COR-L47 (cell line): Measurements from ENCODE around the gene IRX2.

ENCODE experiments used
- DNase-seq: peaks from one replicate; lab custom pipeline; 2025; lab: John Stamatoyannopoulos, UW

IRX2 gene

DNA sequence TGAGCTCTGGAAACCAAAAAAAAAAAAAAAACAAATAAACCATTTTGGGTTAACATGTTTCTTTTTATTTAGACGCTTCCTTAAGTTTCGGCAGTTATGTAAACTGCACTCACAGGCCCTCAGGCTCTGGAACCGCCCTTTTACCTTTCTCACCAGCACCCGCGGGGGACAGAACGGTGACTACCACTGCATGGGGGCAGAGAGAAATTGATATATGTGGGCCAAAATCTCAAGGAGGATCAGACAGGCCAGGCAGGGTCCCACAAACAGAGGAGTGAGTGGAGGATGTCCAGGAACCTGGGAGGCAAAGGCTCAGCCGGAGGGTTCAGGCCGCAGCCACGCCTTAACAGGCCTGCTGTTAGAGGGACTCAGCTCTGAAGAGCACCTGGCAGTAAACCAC, 54.4 kb downstream of the IRX2 start:
- no peak for DNase-seq
